Thymus (tissue), 11 donors: ENCODE data around the gene LDAF1. TPM values are rescaled to one million over a fixed set of nuclear protein-coding genes. Genes with fewer than 3 reads are reported as not detected.
"Not testable (repeated sequence)": the region's sequence is repeated elsewhere in the genome, so short reads cannot be mapped to it uniquely, and the experiment has no call there.

ENCODE experiments used
- DNase-seq, 9 donors: peaks; one replicate each; pipeline ENCODE4 v3.0.0-alpha.2; 2013; ENCODE audit warnings: low spot score in 9 of 9, low read depth in 6 of 9, missing footprints in 1 of 9
- H3K27ac ChIP-seq, 2 donors: one replicate each; pipeline ENCODE4 v1.5.1; 2013; ENCODE audit warnings: control low read depth in 1 of 2, low read depth in 1 of 2, low read length in 1 of 2, mild to moderate bottlenecking in 1 of 2, moderate library complexity in 1 of 2
- H3K27me3 ChIP-seq, 2 donors: one replicate each; pipeline ENCODE4 v1.5.1; 2013; ENCODE audit warnings: low read length in 1 of 2; ENCODE audit not compliant: control insufficient read depth in 2 of 2, insufficient read depth in 1 of 2
- H3K36me3 ChIP-seq, 2 donors: one replicate each; pipeline ENCODE4 v1.5.1; 2013; ENCODE audit warnings: low read length in 1 of 2, mild to moderate bottlenecking in 1 of 2, moderate library complexity in 1 of 2; ENCODE audit not compliant: control insufficient read depth in 2 of 2, insufficient read depth in 2 of 2
- H3K4me1 ChIP-seq, 2 donors: one replicate each; pipeline ENCODE4 v1.5.1; 2013; ENCODE audit warnings: low read length in 2 of 2; ENCODE audit not compliant: control insufficient read depth in 2 of 2, insufficient read depth in 2 of 2
- H3K4me3 ChIP-seq, 2 donors: one replicate each; pipeline ENCODE4 v1.5.1; 2013; ENCODE audit warnings: low read length in 2 of 2, control low read depth in 1 of 2, mild to moderate bottlenecking in 1 of 2
- H3K9me3 ChIP-seq, 2 donors: one replicate each; pipeline ENCODE4 v1.5.1; 2013; ENCODE audit warnings: low read length in 1 of 2, mild to moderate bottlenecking in 1 of 2; ENCODE audit not compliant: control insufficient read depth in 2 of 2, insufficient read depth in 1 of 2
- WGBS: extraction: QIAGEN DNeasy Blood & Tissue Kit; methylation state at CpG from one replicate; pipeline ENCODE4 v1.1.7; 2013; 5-methylcytosine and 5-hydroxymethylcytosine counted together
- polyA plus RNA-seq: library from polyadenylated mRNA; stranded (reverse); fragments of 200-250 nt; gene quantifications from one replicate; pipeline ENCODE4 v1.2.3, GENCODE V29; 2013
- total RNA-seq: library from RNA; stranded (reverse); fragments of 120-200 nt; gene quantifications from one replicate; pipeline ENCODE4 v1.2.4, GENCODE V29; 2013
- donor health status: healthy.

Gene LDAF1
- total and polyA plus RNA-seq, 2 donors = 9.7 to 18.8 TPM

DNA sequence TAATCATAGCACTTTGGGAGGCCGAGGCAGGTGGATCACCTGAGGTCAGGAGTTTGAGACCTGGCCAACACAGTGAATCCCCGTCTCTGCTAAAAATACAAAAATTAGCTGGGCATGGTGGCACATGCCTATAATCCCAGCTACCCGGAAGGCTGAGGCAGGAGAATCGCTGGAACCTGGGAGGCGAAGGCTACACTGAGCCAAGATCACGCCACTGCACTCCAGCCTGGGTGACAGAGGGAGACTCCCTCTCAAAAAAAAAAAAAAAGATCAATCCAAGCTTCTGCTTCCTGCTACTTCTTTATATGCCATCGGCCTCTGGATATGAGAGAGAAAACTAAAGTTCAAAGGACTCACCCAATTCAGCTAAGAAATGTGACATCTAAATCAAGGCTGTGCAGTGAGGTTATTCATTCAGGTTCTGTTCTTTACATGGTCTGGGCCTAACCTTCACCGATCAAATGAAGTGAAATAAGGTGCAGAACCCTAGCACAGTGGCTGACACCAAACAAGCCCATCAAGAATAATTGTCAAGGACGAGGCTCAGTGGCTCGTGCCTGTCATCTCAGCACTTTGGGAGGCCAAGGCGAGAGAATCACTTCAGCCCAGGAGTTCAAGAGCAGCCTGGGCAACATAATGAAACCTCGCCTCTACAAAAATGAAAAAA is 27.3 kb downstream of the LDAF1 start:
- Histone ChIP-seq H3K9me3 (no peaks in the 10 kb centered on the region), H3K4me3 (no peak overlapping the region), H3K27me3 (no peaks in the 10 kb centered on the region), H3K36me3 (peaks cover 4 to 14% of the 10 kb centered on the region in 2 donors), H3K4me1 (no peaks in the 10 kb centered on the region), H3K27ac (no peak overlapping the region)
- DNase-seq = no peak
- WGBS = 96% methylated on average over 12 of the region's 12 CpGs

DNA sequence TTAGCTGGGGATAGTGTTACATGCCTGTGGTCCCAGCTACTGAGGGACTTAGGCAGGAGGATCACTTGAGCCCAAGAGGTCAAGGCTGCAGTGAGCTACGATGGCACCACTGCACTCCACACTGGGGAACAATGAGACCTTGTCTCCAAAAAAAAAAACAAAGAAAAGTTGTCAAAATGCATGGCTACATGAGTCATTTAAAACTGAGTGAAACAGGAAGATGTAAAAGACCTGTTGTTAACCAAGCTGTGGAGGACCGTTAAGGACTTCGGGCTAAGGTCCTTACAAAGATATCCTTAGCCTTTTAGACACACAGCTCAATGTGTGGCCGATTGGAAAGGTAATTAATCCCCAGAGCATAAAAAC is 27.8 kb downstream of the LDAF1 start:
- H3K4me3 ChIP-seq = no peak overlapping the region
- H3K27ac ChIP-seq = no peak overlapping the region
- no peaks in the 10 kb centered on the region for H3K27me3 ChIP-seq
- H3K9me3 ChIP-seq = no peaks in the 10 kb centered on the region
- H3K4me1 ChIP-seq = no peaks in the 10 kb centered on the region
- 81% methylated on average over 4 of the region's 4 CpGs for WGBS
- peaks cover 4 to 10% of the 10 kb centered on the region in 2 donors for H3K36me3 ChIP-seq
- no peak for DNase-seq

DNA sequence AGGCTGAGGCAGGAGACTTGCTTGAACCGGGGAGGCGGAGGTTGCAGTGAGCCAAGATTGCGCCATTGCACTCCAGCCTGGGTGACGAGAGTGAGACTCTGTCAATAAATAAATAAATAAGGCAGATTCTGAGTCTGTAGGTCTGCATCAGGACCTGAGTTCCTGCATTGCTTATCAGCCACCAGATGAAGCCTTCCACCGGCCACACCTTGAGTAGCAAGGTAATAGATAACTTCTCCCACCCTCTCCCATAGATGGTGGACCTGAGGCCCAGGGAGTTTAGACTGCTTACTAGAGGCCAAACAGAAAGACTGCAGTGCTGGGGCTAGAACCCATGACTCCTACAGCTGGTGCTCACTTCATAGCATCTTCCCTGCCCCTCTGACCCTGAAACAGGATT is 30.8 kb downstream of the LDAF1 start:
- no peaks in the 10 kb centered on the region for H3K4me1 ChIP-seq
- DNase-seq = no peak
- H3K9me3 ChIP-seq = no peaks in the 10 kb centered on the region
- no peak overlapping the region for H3K4me3 ChIP-seq
- H3K27me3 ChIP-seq = no peaks in the 10 kb centered on the region
- 93% methylated on average over 5 of the region's 5 CpGs for WGBS
- no peak overlapping the region for H3K27ac ChIP-seq
- no peaks in the 10 kb centered on the region for H3K36me3 ChIP-seq

DNA sequence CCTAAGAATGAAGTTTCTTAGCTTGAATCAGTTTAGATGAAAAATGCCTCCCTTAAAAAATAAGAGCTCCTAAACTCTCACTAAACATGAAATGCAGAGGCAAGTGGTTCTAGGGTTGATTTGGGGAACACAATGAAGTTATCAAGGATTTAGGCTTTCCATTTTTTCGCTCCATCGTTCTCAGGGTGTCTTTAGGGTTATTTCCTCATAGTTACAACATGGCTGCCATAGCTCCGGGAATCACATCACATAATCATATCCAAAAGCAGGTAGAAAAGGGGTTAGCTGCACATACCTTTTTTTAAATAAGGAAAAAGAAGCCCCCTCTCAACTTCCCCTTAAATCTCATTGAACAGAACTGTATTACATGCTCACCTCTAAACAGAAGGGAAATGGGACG is 31.5 kb downstream of the LDAF1 start:
- H3K27ac ChIP-seq = no peak overlapping the region
- no peak for DNase-seq
- 97% methylated on average over 4 of the region's 4 CpGs for WGBS
- H3K4me1 ChIP-seq = no peaks in the 10 kb centered on the region
- no peaks in the 10 kb centered on the region for H3K9me3 ChIP-seq
- H3K27me3 ChIP-seq = no peaks in the 10 kb centered on the region
- H3K4me3 ChIP-seq = no peak overlapping the region
- no peaks in the 10 kb centered on the region for H3K36me3 ChIP-seq

GRCh38 chr16:21190599-21190998 is 32.1 kb downstream of the LDAF1 start:
- H3K27ac ChIP-seq = no peak overlapping the region
- H3K4me3 ChIP-seq = no peak overlapping the region
- H3K27me3 ChIP-seq = no peaks in the 10 kb centered on the region
- no peaks in the 10 kb centered on the region for H3K9me3 ChIP-seq
- H3K4me1 ChIP-seq = no peaks in the 10 kb centered on the region
- DNase-seq = no peak
- no peaks in the 10 kb centered on the region for H3K36me3 ChIP-seq

GRCh38 chr16:21192991-21193390 is 34.5 kb downstream of the LDAF1 start:
- Histone ChIP-seq H3K4me1 (no peaks in the 10 kb centered on the region), H3K4me3 (no peak overlapping the region), H3K9me3 (no peaks in the 10 kb centered on the region), H3K27me3 (no peaks in the 10 kb centered on the region), H3K36me3 (no peaks in the 10 kb centered on the region), H3K27ac (no peak overlapping the region)
- no peak for DNase-seq
- WGBS = 92% methylated on average over 1 of the region's 1 CpG

- Histone ChIP-seq H3K36me3 (no peaks in the 10 kb centered on the region), H3K27me3 (no peaks in the 10 kb centered on the region), H3K9me3 (no peaks in the 10 kb centered on the region), H3K4me1 (no peaks in the 10 kb centered on the region), H3K27ac (no peak overlapping the region), H3K4me3 (no peak overlapping the region)
- no peak for DNase-seq
- WGBS = 71% methylated on average over 6 of the region's 6 CpGs
Observed at GRCh38 chr16:21194771-21195301, 36.4 kb downstream of the LDAF1 start.

DNA sequence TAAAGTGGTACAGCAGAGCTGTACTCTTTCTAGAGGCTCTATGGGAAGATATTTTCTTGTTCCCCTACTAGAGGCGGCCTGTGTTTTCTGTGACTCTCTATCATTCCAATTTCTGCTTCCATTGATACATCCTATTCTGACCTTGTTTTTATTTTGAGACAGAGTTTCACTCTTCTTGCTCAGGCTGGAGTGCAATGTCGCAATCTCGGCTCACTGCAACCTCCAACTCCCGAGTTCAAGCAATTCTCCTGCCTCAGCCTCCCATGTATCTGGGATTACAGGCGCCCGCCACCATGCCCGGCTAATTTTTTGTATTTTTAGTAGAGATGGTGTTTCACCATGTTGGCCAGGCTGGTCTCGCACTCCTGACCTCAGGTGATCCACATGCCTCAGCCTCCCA is 36.9 kb downstream of the LDAF1 start:
- DNase-seq, H3K27me3 ChIP-seq, H3K27ac ChIP-seq, H3K4me3 ChIP-seq, H3K36me3 ChIP-seq, H3K9me3 ChIP-seq, H3K4me1 ChIP-seq: not testable (repeated sequence)
- 96% methylated on average over 8 of the region's 8 CpGs for WGBS

DNA sequence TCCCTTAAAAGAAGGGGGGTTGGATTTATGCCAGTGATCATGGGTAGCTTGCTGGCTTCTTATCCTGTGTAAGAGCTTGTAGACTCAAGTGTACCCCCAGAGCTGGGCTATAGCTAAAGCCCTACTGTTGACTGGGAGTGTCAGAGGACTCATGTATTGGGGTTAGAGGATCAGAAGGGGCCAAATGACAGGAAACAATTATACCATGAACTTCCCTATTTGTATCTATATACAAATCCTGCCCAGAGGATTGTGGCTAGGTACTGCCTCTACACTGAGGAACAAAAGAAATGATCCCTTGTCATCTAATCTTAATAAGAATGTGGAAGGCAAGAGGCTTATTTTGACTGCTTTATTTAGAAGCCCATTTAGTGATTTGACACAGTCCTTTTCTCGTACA is 38.6 kb downstream of the LDAF1 start:
- 39% methylated on average over 1 of the region's 1 CpG for WGBS
- no peaks in the 10 kb centered on the region for H3K9me3 ChIP-seq
- no peak overlapping the region for H3K4me3 ChIP-seq
- no peaks in the 10 kb centered on the region for H3K36me3 ChIP-seq
- no peaks in the 10 kb centered on the region for H3K4me1 ChIP-seq
- DNase-seq = no peak
- no peaks in the 10 kb centered on the region for H3K27me3 ChIP-seq
- H3K27ac ChIP-seq = no peak overlapping the region
